Measurements from ENCODE around the gene LRIT2. TPM values are rescaled to one million over a fixed set of nuclear protein-coding genes. Genes with fewer than 3 reads are reported as not detected.

The LRIT2 gene
- total RNA-seq, 1 experiment from 2014 or later: not detected

DNA sequence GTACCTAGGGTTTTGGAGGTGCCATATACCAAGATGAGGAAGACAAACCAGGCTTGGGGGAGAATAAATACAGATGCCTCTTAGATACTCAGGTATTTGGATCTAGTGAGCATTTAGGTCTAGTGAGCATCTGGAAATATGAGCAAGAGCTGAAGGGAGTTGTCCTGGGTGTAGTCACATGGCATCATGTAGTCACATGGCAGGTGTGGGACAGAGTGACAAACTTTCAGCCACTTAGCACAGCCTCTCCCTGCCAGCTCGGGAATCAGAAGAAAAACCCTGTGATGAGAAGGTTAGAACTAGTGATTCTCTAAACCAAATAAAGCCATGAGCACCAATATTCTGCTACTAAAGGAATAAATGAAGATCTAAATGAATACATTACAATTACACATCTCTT is 43.8 kb upstream of the LRIT2 start:
- no peaks in the 10 kb centered on the region for H3K79me2 ChIP-seq (ENCODE audit: insufficient read depth, low read length)
- no peak overlapping the region for H2AFZ ChIP-seq (ENCODE audit: low read length)
- no peak overlapping the region for H2BK20ac ChIP-seq (ENCODE audit: low read depth, low read length, poor library complexity, severe bottlenecking)
- no peak overlapping the region for H4K5ac ChIP-seq (ENCODE audit: insufficient read length, low read depth, low read length)
- H3K4me2 ChIP-seq (ENCODE audit: insufficient read depth, insufficient read length, low read length): no peak overlapping the region
- H3K18ac ChIP-seq (ENCODE audit: insufficient read length, low read depth, low read length): no peak overlapping the region
- no peak overlapping the region for H3K9ac ChIP-seq (ENCODE audit: extremely low read depth, insufficient read length, low read length)
- no peak overlapping the region for H2BK5ac ChIP-seq (ENCODE audit: insufficient read length, low read length)
- H3K27me3 ChIP-seq (ENCODE audit: insufficient read depth, low read length): no peaks in the 10 kb centered on the region
- H3K36me3 Mint-ChIP-seq (ENCODE audit: insufficient read depth in 1 of 3, low read depth in 3 of 3): no peaks in the 10 kb centered on the region
- no peak overlapping the region for H2BK12ac ChIP-seq (ENCODE audit: insufficient read length, low read depth, low read length)
- H3K4me3 Mint-ChIP-seq: no peak overlapping the region
- no peak overlapping the region for H2BK15ac ChIP-seq (ENCODE audit: low read depth, low read length)
- no peak overlapping the region for H3K23ac ChIP-seq (ENCODE audit: insufficient read length, low read depth, low read length)
- no peak overlapping the region for H2AK5ac ChIP-seq (ENCODE audit: insufficient read length, low read length)
- H3K27me3 Mint-ChIP-seq (ENCODE audit: low read depth): peaks cover 4% of the 10 kb centered on the region
- no peak overlapping the region for H3K56ac ChIP-seq (ENCODE audit: insufficient read length, low read depth, low read length)
- no peak overlapping the region for H4K8ac ChIP-seq (replicated peaks; ENCODE audit: insufficient read length, low read depth, low read length)
- H4K91ac ChIP-seq (ENCODE audit: insufficient read length, low read depth, low read length): no peak overlapping the region
- H3K14ac ChIP-seq (ENCODE audit: insufficient read depth, low read length): no peak overlapping the region
- H3K27ac Mint-ChIP-seq: no peak overlapping the region
- H4K20me1 ChIP-seq (ENCODE audit: control insufficient read depth, insufficient read depth, insufficient read length): no peaks in the 10 kb centered on the region
- no peaks in the 10 kb centered on the region; the same call in 1 of the 2 replicates for H3K4me1 ChIP-seq (ENCODE audit: insufficient read depth, low read length)
- H3K4me1 Mint-ChIP-seq: peaks cover 17 to 19% of the 10 kb centered on the region in 2 experiments
- no peaks in the 10 kb centered on the region for H3K9me3 ChIP-seq (ENCODE audit: control insufficient read depth, low read depth, low read length)
- TF ChIP-seq, protein P1, sequence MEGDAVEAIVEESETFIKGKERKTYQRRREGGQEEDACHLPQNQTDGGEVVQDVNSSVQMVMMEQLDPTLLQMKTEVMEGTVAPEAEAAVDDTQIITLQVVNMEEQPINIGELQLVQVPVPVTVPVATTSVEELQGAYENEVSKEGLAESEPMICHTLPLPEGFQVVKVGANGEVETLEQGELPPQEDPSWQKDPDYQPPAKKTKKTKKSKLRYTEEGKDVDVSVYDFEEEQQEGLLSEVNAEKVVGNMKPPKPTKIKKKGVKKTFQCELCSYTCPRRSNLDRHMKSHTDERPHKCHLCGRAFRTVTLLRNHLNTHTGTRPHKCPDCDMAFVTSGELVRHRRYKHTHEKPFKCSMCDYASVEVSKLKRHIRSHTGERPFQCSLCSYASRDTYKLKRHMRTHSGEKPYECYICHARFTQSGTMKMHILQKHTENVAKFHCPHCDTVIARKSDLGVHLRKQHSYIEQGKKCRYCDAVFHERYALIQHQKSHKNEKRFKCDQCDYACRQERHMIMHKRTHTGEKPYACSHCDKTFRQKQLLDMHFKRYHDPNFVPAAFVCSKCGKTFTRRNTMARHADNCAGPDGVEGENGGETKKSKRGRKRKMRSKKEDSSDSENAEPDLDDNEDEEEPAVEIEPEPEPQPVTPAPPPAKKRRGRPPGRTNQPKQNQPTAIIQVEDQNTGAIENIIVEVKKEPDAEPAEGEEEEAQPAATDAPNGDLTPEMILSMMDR (conservative IDR thresholded peaks at IDR 0.05): no peak
- H2BK120ac ChIP-seq (ENCODE audit: low read depth, low read length, poor library complexity, severe bottlenecking): no peak overlapping the region
- no peaks in the 10 kb centered on the region for H3K79me1 ChIP-seq (ENCODE audit: insufficient read depth, low read depth, low read length, poor library complexity, severe bottlenecking)
- no peak overlapping the region for H3K27ac ChIP-seq (ENCODE audit: insufficient read length, low read depth, low read length)
- no peak overlapping the region for H3T11ph ChIP-seq (ENCODE audit: low read length)
- no CpG with 5 or more reads among the region's 1 CpG for WGBS (ENCODE audit: extremely low coverage, insufficient read length, low lambda C conversion rate)
- no peaks in the 10 kb centered on the region for H3K23me2 ChIP-seq (ENCODE audit: insufficient read length, low read depth, low read length, poor library complexity, severe bottlenecking)
- no peak for DNase-seq
- no peaks in the 10 kb centered on the region for H3K9me3 Mint-ChIP-seq
- no peak overlapping the region for H3K4ac ChIP-seq (ENCODE audit: low read depth, low read length)

Measured in H9 (cell line).